T47D (cell line): ENCODE results near the gene PIGZ.

Experiments
- DNase-seq, 2 experiments: peaks; one replicate each; pipeline versions ENCODE4 v3.0.0 to v3.0.0-alpha.2; 2011 to 2012; ENCODE audit warnings: low read depth in 1 of 2, low spot score in 1 of 2
- JUND ChIP-seq: IDR thresholded peaks from 2 replicates; pipeline ENCODE4 v1.6.1; 2012; ENCODE audit warnings: low read depth
- in situ Hi-C: cut with HindIII; loops from 2 replicates; pipeline ENCODE4 v1.10.0; 2016; ENCODE audit warnings: low sequenced_read_pairs, low pct_unique_long_range_greater_than_20kb

Gene PIGZ

GRCh38 chr3:196996454-196997265, 28.0 kb upstream of the PIGZ start:
- in situ Hi-C loops = no loop called here
- TF ChIP-seq JUND = no peak
- DNase-seq = peak; percentile 71 to 75

GRCh38 chr3:196995646-196996355, 27.2 kb upstream of the PIGZ start:
- no peak for DNase-seq
- TF ChIP-seq JUND = no peak

GRCh38 chr3:196995027-196995426, 26.4 kb upstream of the PIGZ start:
- DNase-seq = no peak
- in situ Hi-C loops = no loop called here

More at GRCh38 chr3:196995646-196996355, 27.2 kb upstream of the PIGZ start:
- in situ Hi-C loops = no loop called here

GRCh38 chr3:196994056-196994455, 25.4 kb upstream of the PIGZ start:
- no peak for DNase-seq
- no peak for TF ChIP-seq JUND
- in situ Hi-C loops = no loop called here

More at GRCh38 chr3:196995027-196995426, 26.4 kb upstream of the PIGZ start:
- no peak for TF ChIP-seq JUND

GRCh38 chr3:196992461-196993065, 23.9 kb upstream of the PIGZ start:
- no peak for DNase-seq
- in situ Hi-C loops = no loop called here
- no peak for TF ChIP-seq JUND

- TF ChIP-seq JUND = no peak
- in situ Hi-C loops = no loop called here
- no peak for DNase-seq
These were observed 23.2 kb upstream of the PIGZ start for GRCh38 chr3:196991581-196992460.

GRCh38 chr3:196990601-196991007, 22.0 kb upstream of the PIGZ start:
- no peak for DNase-seq
- no peak for TF ChIP-seq JUND
- in situ Hi-C loops = no loop called here

GRCh38 chr3:196989721-196990262, 21.2 kb upstream of the PIGZ start:
- DNase-seq = peak; percentile 67 to 87
- in situ Hi-C loops = no loop called here

GRCh38 chr3:196988241-196989029, 19.8 kb upstream of the PIGZ start:
- in situ Hi-C loops = no loop called here
- TF ChIP-seq JUND = no peak
- peak; percentile 33 to 77 for DNase-seq

More at GRCh38 chr3:196989721-196990262, 21.2 kb upstream of the PIGZ start:
- TF ChIP-seq JUND = no peak

- DNase-seq = no peak
- TF ChIP-seq JUND = no peak
- in situ Hi-C loops = no loop called here
These were observed 18.4 kb upstream of the PIGZ start for GRCh38 chr3:196987022-196987421.

GRCh38 chr3:196985954-196986885, 17.6 kb upstream of the PIGZ start:
- in situ Hi-C loops = no loop called here

More at GRCh38 chr3:196985954-196986885, 17.6 kb upstream of the PIGZ start:
- no peak for DNase-seq
- TF ChIP-seq JUND = no peak
